NB4 (cell line): Measurements from ENCODE around the gene ART1.

ENCODE experiments used
- POLR2A ChIP-seq: IDR thresholded peaks from 2 replicates; pipeline ENCODE4 v1.6.1; 2011; ENCODE audit warnings: mild to moderate bottlenecking; ENCODE audit not compliant: insufficient read length; ENCODE audit errors: extremely low read depth
- TF ChIP-seq, protein P1 (sequence below): IDR thresholded peaks from one replicate; pipeline ENCODE4 v1.5.1; 2012; ENCODE audit warnings: low read depth, low read length

DNA sequence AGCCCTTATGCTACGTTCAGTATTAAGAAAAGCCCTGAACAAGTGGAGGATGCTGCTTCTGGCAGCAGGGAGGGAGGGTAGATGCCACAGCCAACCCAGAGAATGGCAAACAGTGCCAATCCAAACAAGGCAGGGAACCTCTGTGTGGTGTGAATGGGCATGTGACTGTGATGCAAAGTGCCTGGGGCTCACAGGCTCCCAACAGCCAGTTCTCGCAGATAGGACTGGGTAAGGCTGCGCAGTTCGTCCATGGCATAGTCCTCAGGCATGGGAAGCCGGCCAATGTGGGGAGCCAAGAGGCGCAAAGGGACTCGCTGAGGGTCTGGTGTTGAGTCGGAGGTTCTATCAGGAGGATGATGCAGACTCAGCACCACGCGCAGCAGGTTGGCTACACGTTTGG is 31.0 kb downstream of the ART1 start:
- TF ChIP-seq, protein P1, sequence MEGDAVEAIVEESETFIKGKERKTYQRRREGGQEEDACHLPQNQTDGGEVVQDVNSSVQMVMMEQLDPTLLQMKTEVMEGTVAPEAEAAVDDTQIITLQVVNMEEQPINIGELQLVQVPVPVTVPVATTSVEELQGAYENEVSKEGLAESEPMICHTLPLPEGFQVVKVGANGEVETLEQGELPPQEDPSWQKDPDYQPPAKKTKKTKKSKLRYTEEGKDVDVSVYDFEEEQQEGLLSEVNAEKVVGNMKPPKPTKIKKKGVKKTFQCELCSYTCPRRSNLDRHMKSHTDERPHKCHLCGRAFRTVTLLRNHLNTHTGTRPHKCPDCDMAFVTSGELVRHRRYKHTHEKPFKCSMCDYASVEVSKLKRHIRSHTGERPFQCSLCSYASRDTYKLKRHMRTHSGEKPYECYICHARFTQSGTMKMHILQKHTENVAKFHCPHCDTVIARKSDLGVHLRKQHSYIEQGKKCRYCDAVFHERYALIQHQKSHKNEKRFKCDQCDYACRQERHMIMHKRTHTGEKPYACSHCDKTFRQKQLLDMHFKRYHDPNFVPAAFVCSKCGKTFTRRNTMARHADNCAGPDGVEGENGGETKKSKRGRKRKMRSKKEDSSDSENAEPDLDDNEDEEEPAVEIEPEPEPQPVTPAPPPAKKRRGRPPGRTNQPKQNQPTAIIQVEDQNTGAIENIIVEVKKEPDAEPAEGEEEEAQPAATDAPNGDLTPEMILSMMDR = no peak
- TF ChIP-seq POLR2A = no peak
